Measurements from ENCODE around the gene PRDM11. TPM values are rescaled to one million over a fixed set of nuclear protein-coding genes. Genes with fewer than 3 reads are reported as not detected.
"Not testable (repeated sequence)": the region's sequence is repeated elsewhere in the genome, so short reads cannot be mapped to it uniquely, and the experiment has no call there.

Gene PRDM11
- total RNA-seq, 2 experiments from 2014 or later: 4.5 to 4.8 TPM

DNA sequence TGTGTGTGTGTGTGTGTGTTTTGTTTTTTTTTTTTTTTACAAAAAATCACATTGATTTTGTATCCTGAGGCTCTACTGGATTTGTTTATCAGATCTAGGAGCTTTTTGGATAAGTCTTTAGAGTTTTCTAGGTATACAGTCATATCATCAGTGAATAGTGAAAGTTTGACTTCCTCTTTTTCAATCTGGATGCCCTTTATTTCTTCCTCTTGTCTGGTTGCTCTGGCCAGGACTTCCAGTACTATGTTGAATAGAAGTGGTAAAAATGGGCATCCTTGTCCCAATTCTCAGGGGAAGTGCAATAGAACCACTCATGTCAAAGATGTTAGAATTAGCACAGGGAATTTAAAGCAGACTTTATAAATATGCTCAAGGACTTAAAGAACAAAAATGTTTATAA, 32.6 kb upstream of the PRDM11 start:
- ChIA-PET CTCF (interaction anchor here (1.7 to 2.9 kb wide), 2 partner anchors 9 to 187 kb away, joined by 3 to 13 read pairs; no protein-coding TSS in a partner anchor), POLR2A (no interaction called here)

DNA sequence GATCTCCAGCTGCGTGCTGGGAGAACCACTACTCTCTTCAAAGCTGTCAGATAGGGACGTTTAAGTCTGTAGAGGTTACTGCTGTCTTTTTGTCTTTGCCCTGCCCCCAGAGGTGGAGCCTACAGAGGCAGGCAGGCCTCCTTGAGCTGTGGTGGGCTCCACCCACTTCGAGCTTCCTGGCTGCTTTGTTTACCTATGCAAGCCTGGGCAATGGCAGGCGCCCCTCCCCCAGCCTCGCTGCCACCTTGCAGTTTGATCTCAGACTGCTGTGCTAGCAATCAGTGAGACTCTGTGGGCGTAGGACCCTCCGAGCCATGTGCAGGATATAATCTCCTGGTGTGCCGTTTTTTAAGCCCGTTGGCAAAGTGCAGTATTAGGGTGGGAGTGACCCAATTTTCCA, 18.6 kb upstream of the PRDM11 start:
- POLR2A ChIA-PET, CTCF ChIA-PET: not testable (repeated sequence)

DNA sequence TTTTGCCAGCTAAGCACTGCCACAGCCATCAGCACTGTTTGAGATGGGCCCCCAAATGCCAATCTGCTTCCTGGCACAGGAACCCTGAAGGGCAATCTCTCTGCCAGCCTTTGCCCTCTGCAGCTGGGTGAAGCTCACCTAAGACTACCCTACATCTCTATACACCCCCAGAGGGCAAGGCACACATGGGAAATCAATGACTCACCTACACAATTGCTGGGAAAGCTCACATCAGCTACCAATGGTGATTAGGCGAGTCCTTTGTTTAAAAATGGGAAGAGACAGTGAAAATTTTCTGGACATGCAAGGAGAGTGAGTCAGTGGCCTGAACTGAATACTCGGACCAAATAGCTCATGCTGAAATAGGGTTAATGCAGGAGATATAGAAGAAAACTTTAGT, 12.6 kb upstream of the PRDM11 start:
- ChIA-PET CTCF (interaction anchor here (1.5 kb wide), 1 partner anchor 22 kb away, joined by 3 read pairs; no protein-coding TSS in a partner anchor), POLR2A (no interaction called here)

DNA sequence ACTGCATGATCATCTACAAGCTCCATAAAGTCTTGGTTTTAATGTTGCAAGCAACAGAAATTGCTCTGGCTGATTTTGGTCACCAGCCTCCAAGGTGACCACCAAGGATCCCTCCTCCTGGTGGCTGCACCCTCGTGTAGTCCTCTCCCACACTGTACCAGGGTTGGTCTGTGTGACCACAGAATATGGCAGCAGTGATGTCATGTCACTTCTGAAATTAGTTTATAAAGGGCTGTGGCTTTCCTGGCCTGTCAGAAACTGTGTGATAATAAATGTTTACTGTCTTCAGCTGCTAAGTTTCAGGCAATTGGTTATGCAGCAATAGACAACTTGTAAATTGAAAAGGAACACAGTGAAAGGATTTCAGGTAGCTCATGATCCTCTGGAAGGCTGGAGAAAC, 5.3 kb upstream of the PRDM11 start:
- POLR2A ChIA-PET: no interaction called here
- CTCF ChIA-PET: interaction anchor here (1.0 to 1.4 kb wide), 3 partner anchors 9 to 30 kb away, joined by 3 read pairs; no protein-coding TSS in a partner anchor

DNA sequence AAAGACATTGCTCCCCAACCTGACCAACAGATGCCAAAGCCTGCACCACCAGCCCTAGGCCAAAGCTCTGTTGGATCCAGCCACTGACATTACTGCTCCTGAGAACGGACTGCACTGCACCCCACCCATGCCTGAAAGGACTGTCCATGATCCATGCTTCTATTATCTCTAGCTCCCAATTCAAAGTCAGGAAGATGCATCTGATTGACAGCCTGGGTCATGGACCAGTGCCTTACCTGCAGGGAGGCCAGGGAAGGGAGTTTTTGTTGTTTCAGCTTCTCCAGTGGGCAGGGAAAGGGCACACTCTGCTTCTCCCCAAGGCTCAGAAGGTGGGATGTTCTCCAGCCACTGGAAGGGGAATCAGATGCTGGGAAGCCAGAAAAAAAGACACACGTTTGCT, 4.8 kb upstream of the PRDM11 start:
- CTCF ChIA-PET: interaction anchor here (1.0 to 1.4 kb wide), 4 partner anchors 8 to 37 kb away, joined by 3 to 4 read pairs (median 3); no protein-coding TSS in a partner anchor

DNA sequence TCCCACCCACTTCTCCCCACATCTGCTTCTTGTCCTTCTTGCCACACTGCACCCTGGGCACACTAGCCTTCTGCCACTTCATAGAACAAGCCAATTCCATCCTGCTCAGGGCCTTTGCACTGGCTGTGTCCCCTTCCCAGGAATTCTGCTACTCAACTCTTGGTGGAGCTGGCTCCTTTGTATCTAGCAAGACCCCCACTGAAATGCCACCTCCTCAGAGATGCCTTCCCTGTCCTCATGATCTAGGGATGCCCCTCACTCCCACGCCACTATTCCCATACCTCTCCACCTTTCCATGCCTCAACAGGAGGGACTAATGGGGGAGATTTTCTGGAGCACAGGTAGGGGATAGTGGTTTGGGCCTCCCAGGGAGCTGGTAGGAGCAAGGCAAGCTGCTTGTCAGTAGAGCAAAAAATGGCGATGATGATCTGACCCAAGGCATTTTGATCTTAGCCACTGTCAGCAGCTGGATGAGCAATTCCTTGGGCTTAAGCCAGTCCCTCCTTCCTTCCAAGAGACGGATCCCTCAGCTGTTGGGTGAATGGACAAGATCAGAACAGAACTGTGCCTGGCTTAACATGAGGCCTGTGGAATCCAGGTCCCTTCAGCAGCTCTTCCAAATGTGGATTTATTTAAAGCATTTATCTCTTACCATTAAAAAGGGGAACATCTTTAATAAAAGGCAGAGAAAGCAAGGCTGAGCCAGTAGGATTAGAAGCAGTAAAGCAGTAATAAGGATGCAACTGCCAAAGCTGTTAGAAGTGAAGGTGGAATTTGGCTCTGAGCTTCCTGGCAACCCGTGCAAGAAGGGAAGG, 4.0 kb upstream of the PRDM11 start:
- ChIA-PET POLR2A (no interaction called here), CTCF (interaction anchor here (1.0 to 1.5 kb wide), 5 partner anchors 10 to 206 kb away, joined by 3 to 5 read pairs (median 3); no protein-coding TSS in a partner anchor)

More for the DNA sequence above, 4.8 kb upstream of the PRDM11 start:
- POLR2A ChIA-PET: no interaction called here

DNA sequence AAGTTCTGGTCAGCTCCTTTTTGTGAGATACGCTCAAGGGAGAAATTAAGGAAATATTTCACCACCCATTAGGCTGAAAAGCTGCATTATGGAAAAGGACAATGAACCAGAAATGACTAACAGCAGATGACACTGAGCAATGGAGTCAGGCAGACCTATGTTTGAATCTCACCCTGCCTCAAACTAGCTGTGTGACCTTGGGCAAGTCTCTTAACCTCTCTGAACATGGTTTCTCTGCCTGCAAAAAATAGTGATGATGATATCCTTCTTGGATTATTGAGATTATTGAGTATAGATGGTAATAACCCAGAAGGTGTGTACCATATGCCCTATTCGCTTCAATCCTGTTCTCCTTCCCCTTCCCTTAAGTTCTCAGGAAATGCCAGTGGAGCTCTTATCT, 2.9 kb upstream of the PRDM11 start:
- POLR2A ChIA-PET: no interaction called here
- CTCF ChIA-PET: interaction anchor here (1.5 kb wide), 1 partner anchor 11 kb away, joined by 5 read pairs; no protein-coding TSS in a partner anchor

DNA sequence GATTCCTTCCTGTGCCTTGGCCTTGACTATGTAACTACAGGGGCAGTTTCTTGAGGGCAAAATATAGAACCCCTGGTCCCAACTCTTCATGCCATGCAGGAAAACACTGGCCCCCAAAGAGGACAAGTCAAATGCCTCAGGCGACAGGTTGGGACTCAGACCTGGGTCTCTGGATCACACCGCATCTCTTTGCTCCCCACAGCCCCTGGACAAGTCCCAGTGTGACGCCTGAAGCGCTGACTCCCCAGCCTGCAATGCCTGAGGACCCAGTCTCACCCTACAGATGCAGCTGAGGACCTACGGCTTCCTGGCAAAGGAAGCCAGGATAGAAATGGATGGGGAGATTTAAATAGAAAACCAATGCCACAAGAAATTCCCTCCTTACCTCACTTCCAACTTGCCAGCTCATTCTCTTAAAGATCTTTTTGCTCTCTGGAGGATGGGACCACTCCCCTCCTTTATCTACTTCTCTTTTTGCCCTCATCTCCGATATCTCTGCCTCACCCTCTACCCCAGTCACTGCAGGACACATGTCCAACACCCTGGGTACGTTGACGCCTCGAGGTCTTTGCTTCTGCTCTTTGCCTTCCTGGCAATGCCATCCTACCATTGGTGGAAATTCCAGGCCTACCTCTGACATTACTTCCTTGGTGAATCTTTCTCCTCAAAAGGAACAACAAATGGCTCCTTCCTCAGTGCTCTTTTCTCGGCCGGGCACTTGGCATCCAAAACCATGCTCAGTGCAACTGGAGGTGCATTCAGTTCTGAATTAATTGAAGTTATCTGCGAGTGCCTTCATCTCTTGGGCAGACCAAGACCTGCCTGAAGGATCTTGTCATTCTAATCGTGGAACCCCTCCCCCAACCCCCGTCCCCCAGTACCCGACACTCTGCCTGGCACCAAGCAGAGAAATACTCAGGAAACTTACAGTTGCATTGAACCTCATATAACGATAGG, 2.0 kb upstream of the PRDM11 start:
- POLR2A ChIA-PET: no interaction called here
- CTCF ChIA-PET: interaction anchor here (1.5 kb wide), 1 partner anchor 12 kb away, joined by 5 read pairs; no protein-coding TSS in a partner anchor

DNA sequence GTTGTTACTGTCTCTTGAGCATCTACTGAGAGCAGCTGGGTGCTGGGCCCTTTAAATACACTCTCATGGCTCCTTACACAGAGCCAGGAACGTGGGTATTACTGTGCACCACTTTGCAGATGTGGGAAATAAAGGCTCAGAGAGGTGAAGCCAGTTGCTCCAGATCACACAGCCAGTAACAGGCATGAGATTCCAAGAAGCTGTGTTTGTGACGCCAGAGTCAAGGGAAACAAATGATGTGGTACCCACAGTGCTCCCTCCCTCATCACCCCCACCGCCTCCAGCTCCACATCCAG, 1.4 kb upstream of the PRDM11 start:
- ChIA-PET POLR2A (no interaction called here), CTCF (no interaction called here)

DNA sequence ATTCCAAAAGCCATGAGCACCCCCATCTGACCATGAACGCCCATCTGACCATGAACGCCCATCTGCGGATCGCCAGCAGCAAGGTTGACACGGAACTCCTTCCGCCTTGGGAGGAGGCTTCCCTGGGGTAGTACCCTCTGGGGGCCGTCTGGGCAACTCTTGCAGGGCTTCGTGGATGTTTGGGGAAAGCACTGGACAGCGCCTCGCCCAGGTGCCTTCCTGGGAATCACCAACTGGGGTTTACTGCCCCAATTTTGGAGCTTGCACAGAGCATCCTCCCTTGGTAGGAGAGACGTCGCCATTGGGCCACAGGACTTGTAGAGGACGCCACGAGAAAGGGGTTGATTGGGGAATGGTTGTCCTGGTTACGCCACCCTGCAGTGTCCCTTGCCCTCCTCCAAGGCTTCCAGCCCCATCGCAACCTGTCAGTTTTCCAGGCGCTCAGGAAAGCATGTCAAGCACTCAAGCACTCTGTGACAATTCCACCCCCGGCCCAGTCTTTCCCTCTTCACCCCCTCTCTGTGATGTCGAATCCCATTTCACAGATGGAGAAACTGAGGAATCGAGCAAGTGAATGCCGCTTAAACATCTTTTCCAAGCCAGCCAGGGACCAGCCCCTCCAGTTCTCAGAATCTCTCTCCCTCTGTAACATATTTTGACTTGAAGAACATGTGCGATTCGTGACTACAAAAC, 914 bp upstream of the PRDM11 start:
- ChIA-PET CTCF (no interaction called here), POLR2A (no interaction called here)

DNA sequence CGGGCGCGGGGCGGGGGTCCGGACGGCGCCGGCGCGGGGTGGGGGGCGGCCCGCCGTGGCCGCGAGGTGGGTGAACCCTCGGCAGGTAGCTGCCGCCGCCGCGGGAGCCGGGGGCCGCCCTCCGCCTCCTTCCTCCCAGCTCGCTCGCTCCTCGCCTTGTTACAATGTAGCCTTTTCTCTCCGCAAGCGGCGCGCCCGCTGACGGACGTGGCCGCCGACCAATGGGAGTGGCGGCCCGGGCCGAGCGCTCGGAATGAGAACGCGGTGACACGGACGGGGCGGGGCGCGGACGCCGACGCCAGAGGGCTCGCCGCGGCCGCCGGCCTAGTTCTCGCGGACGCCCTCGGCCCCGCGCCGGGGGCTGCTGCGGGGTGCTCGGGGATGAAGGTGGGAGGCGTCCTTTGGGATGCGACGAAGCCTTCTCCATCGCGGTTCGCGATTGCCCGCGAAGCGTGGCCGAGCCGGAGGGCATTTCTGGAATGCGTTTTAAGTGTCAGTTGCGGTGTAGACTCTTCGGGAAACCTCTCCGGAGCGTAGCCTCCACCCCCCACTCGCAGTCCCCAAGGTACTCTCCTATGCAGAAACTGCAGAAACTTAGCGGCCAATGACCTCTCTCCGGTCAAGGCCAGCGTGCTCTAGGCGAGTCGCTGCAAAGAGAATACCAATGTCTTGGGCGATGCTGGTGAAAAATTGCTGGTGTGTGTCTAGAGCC, 734 bp downstream of the PRDM11 start:
- ChIA-PET CTCF (interaction anchor here (0.9 kb wide), 1 partner anchor 39 kb away, joined by 3 read pairs; no protein-coding TSS in a partner anchor), POLR2A (no interaction called here)

DNA sequence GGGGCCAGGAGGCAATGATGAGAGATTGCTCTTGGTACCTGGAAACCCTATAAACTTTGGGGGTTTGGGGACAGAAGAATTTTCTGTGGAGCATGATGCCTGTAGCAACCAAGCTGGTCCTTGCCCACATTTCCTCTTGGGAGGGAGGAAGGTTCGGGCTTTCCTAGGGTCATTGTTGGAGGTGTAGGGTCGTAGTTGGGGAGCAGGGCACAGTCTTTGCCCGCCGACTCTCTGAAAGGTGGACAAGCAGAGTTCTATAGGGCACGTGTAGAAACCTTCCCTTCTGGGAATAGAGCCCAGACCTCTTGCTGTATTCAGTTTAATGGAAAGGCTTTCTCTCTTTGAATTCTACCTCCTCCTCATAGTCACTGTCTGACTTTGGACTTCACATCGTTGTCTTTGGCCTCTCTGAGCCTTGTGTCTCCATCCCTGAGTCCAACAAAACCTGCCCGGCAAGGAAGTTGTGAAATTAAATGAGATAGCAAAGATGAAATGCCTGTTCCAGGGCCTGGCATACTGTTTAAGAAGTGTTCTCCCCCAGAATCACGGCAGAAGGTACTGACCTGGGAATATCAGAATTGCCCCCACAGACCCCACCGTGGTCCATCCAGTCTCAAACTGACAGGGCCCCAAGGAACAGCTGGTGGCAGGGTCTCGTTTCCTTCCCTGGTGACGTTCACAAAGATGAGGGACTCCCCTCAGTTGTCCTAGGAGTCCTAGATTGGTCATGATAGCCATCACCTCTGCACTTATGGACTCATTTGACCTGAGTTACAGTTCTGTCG, 1.6 kb downstream of the PRDM11 start:
- CTCF ChIA-PET: no interaction called here
- POLR2A ChIA-PET: no interaction called here

DNA sequence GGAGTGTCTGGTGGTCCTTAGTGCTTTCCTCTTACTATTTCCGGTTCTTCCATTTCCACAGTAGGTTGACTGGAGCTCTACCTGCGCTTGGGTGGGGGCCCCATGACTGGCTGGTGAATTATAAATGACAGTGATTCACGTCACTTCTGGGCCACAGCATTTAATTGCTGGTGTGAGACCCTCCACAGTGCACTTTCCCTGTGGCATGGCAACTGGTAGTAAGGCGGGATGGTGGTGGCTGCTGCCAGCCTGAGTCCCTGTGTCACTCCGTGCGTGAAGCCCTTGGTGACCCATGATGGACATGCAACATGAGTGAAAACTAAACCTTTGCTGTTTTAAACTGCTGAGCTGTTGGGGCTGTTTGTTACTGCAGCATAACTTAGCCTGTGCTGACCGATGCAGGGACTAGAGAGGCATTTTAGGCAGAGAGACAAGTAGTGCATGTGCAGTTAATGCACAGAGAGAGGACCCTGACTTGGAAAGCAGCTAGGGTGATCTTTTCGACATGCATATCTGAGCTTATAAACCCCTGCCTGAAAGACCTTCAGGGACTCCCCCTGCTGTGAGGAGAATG, 3.1 kb downstream of the PRDM11 start:
- CTCF ChIA-PET: interaction anchor here (0.9 to 1.3 kb wide), 2 partner anchors 8 to 223 kb away, joined by 3 to 4 read pairs; no protein-coding TSS in a partner anchor
- POLR2A ChIA-PET: no interaction called here

DNA sequence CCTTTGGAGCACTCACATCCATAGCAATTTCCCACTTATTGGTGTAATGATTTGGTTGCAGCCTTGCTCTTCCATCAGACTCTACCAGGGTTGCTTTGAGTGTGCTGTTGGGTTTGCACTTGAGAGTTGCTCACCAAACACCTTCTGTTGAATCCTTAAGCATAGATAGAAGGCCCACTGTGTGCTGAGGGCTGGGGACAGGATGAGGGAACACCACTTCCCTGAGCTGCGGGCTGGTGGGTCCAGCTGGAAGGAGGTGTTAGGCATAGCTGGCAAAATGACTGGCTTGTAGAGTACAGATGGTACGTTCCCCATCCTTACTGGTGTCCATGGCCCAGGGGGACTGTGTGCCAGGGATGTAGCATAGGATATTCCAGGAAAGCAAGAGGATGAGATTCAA, 3.9 kb downstream of the PRDM11 start:
- ChIA-PET CTCF (interaction anchor here (0.9 to 1.3 kb wide), 2 partner anchors 9 to 224 kb away, joined by 3 to 4 read pairs; no protein-coding TSS in a partner anchor), POLR2A (no interaction called here)

DNA sequence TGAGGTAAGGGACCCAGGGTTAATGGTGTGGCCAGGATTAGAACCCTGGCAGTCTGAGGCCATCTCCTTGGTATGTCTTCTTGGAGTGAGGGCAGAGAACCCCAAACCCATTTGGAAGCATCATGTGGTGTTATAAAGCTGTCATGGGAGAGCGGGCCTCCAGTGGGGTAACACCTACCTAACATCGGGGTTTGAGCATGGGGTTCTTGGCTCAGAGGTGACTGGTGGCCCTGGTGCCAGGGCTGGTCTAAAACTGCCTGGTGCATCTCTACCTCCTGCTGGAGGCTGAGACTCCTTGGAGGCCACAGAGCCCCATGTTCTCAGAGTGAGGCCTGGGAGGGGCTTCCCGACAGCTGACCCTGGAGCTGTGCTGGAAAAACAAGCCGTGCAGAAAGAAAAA, 4.5 kb downstream of the PRDM11 start:
- ChIA-PET CTCF (no interaction called here), POLR2A (no interaction called here)

DNA sequence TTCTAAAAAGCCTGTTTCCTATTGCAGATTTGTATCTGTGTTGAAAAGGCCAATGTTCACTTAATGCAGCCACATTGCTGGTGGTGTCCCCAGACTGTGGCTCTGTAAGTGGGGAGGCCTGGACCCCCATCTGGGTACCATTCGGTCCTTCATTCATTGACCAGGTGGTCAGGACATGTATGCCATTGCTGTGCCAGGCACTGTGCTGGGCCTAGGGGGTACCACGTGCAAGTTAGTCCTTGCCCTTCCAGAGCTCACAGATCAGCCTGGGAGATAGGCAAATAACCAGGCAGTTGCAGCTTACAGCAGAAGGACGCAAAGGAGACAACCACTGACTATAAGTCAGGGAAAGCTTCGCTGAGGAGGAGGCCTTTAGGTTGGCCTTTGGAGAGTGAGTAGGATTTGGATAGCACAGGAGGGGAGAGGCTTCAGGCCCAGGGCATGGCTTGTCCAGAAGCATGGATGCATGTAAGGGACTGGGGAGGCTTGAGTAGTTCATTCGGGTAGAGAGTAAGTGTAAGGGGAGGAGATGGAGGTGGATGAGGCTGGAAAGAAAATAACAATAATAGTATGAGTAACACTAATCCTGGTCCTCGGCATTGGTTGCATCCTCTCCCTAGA, 5.0 kb downstream of the PRDM11 start:
- ChIA-PET CTCF (no interaction called here), POLR2A (no interaction called here)

DNA sequence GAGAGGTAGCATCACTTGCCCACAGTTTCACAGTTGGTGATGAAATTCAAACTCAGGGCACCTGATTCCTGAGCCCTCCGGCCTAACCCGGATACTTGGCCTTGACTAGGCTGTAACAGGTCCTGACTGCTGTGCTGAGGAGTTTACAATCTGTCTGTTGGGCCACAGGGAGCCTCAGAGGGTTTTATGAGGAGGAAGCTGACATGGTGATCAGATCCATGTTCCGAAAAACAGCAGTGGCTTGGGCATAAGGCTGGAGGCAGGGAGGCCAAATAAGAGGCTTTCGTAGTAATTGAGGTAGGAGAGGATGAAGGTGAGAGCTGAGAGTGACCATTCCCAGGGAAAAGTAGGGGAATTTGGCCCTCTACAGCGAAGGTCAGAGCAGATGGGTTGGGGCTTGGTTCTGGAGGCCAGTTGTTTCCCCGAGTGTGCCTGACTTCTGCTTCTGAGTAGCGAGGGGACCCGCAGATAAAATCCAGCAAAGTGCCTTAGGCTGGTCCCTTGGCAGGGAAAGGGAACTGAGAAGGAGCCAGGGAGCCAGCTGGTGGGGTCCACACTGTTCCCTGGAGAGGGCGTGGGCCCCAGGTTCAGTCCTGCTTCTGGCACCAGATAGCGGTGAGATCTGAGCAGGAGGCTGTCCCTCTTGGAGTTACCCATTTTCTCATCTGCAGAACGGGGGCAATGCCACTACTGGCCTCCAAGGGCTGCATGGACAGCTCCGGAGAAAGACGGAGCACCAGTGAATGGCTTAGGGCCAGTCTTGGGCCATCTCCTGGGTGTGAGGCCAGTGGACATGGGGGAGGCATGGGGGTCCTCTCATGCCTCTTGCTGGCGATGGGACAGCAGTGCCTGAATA, 6.5 kb downstream of the PRDM11 start:
- ChIA-PET CTCF (no interaction called here), POLR2A (no interaction called here)

Measured in activated CD8-positive, alpha-beta memory T cell treated with anti-CD3 and anti-CD28 coated beads for 36 hours (primary cell).